Renal cortex interstitium (tissue), 11 donors: ENCODE results near the gene BLNK. TPM values are rescaled to one million over a fixed set of nuclear protein-coding genes. Genes with fewer than 3 reads are reported as not detected.

Experiments used
- DNase-seq, 11 donors: peaks; one replicate each; pipeline ENCODE4 v3.0.0-alpha.2; 2013; ENCODE audit warnings: low read depth in 9 of 11, low spot score in 4 of 11; ENCODE audit errors: extremely low read depth in 1 of 11
- polyA plus RNA-seq, 3 donors: library from polyadenylated mRNA; unstranded; fragments of 120-200 nt; gene quantifications; one replicate each; pipeline ENCODE4 v1.2.1, GENCODE V29; 2013; ENCODE audit not compliant: insufficient read length in 3 of 3

BLNK gene
- polyA plus RNA-seq, 3 donors = 33.5 to 42.0 (median 36.3) TPM

GRCh38 chr10:96269438-96270300 lies 1.7 kb downstream of the BLNK start:
- no peak for DNase-seq

DNA sequence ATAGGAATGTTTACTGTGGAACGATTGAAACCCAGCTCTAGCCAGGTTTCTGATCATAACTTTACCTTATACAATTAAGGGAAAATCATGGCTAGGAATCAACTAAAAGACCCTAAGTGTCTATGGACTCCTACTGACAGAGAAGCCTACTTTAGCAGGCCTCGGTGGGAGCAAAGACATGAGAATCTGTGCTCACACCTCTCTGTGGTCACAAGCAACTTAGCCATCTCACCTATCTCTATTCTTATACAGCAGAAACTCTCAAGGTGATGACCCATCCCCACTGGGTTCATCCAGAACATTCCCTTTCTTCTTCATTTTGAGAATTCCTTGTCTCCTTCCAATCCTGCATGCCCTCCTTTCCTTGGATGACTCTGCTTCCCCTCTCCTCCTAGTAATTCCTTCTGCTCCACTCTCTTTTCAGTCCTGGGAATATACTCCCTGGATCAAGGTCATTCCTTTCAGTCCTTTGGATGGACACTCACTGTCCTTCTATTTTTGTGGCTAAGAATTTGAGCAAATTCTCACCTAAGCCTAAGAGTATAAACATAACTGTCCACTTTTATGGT lies 2.9 kb downstream of the BLNK start:
- no peak for DNase-seq

GRCh38 chr10:96267234-96267705 lies 4.1 kb downstream of the BLNK start:
- DNase-seq = no peak

- DNase-seq = no peak
Measured at GRCh38 chr10:96266118-96266770, 5.1 kb downstream of the BLNK start.

DNA sequence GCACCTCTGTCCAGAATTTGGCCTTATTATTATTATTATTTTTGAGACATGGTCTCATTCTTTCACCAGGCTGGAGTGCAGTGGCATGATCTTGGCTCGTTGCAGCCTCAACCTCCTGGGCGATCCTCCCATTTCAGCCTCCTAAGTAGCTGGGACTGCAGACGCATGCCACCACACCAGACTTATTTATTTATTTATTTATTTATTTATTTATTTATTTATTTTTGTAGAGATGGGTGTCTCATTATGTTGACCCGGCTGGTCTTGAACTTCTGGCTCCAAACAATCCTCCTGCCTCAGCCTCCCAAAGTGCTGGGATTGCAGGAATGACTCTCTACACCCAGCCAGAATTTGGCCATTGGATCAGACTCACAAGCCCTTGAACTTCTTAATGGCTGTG lies 6.4 kb downstream of the BLNK start:
- no peak for DNase-seq

DNA sequence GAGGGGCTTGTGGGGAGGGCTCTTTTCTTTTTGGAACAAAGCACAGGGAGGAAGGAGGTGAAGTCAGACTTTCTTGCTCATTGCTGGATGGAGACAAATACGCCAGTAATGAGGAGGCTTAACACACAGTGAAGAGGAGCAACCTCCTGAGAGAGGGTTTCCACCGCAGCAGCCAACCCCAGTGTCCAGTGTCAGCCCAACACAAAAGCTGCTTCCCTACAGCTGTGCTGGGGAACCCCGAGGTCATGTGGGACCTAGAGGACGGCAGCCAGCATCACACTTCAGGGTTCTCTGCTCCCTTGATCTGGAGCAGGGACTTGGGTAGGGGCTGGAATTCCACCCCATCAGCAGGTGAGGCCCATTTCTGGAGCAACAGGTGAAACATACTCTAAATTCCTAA lies 7.7 kb downstream of the BLNK start:
- DNase-seq = no peak

GRCh38 chr10:96263176-96263575 lies 8.2 kb downstream of the BLNK start:
- DNase-seq = no peak

- DNase-seq = no peak
Measured at GRCh38 chr10:96261930-96262329, 9.4 kb downstream of the BLNK start.

DNA sequence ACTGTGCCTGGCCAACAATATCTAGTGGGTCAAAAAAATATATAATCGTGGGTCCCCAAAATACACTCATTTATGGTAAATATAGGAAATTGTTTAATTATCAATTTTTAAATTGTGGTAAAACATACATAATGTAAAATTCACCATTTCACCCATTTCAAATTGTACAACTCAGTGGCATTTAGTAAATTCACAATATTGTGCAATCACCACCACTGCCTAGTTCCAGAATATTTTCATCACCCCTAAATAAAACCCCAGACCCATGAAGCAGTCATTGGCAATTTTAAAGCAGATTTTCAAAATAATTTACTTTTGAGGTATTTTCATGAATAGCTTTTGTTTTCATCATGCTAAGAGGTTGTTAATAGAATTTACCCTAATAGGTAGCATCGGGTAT lies 10.2 kb downstream of the BLNK start:
- no peak for DNase-seq

GRCh38 chr10:96260014-96260413 lies 11.4 kb downstream of the BLNK start:
- no peak for DNase-seq

GRCh38 chr10:96259150-96259549 lies 12.2 kb downstream of the BLNK start:
- no peak for DNase-seq

DNA sequence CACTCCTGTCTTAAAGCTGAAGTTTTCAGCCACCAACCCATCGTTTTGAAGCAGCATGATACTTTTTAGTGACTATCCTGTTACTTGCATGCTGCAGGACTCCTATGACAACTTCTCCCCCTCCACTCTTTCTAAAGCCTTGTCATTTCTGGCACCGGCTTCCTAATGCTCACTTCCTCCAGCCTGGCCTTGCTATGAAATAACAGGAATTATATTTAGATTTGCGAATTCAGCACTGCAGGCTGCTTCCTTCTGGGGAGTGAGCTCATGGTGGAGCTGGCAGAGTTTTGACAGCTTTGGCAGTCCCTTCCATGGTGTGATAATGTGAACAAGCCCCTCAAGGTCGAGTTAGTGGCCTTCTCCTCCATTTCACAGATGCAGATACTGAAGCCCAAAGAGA lies 13.4 kb downstream of the BLNK start:
- no peak for DNase-seq

DNA sequence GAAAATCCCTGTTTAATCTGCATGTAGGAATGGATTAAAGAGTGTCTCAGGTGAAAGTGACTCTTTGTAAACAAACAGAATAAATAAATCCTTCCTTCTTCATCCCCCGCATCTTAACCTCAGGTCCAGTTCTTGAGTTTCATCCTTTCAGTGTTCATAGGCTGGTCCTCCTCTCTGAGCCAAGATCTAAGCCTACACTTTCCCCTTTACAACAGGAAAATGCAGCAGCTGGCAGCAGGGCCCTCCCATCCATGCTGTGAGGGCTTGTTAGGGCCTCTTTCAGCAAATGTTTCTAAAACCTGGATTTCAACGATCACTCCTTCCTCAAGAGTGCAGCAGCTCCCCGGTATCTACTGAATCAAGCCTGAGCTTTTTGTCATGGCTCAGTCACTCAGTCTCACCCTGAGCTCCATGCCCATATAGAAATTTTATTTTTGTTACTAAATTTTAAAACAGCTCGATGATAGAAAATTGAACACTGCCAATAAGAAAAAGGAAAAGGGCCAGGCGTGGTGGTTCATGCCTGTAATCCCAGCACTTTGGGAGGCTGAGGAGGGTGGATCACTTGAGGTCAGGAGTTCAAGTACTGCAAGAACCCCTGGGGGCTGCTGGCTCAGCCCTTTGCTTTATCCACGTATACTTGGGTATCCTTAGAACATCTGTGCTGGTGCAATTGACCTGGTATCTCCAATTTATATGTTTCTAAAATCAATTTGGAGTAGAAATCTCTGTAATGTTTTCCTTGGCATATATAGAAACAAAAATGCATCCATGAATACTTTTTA lies 15.6 kb downstream of the BLNK start:
- DNase-seq = no peak

- no peak for DNase-seq
Measured at GRCh38 chr10:96254976-96255375, 16.4 kb downstream of the BLNK start.

DNA sequence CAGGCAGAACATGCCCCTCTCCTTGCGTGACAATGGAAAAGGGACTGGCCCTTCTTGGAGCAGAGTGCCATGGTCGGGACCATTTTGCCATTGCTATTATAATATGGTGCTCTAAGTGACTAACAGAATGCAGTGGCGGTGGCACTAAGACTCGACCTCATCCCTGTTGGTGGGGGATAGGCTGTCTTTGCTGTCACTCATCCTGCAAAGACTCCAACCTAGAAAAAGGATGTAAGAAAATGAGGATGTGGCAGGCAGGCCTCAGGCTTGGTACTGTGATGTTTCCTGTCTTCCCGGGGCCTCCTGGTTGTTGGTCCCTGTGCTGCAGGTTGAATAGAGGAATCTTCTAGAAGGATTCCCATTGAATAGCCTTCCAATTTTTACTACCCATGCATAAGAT lies 18.6 kb downstream of the BLNK start:
- DNase-seq = no peak

GRCh38 chr10:96250349-96250748 lies 21.0 kb downstream of the BLNK start:
- no peak for DNase-seq

- no peak for DNase-seq
Measured at GRCh38 chr10:96249264-96249663, 22.1 kb downstream of the BLNK start.

GRCh38 chr10:96244354-96244753 lies 27.0 kb downstream of the BLNK start:
- peak in 1 of 11 donors; percentile 8 for DNase-seq

GRCh38 chr10:96243296-96243695 lies 28.1 kb downstream of the BLNK start:
- no peak for DNase-seq
